Panc1 (cell line): ENCODE results near the gene ANTXR1. TPM values are rescaled to one million over a fixed set of nuclear protein-coding genes. Genes with fewer than 3 reads are reported as not detected.

Experiments used
- ATAC-seq: fragments of 200-7000 bp; cut with Tn5 transposase; 2 replicates; pipeline ENCODE4 v1.9.1; 2020; ENCODE audit warnings: mild to moderate bottlenecking, moderate library complexity
- BruUV-seq: library from RNA; stranded (reverse); fragments of 400-500 nt; replicated peaks from 2 replicates; lab custom pipeline; 2021; lab: Mats Ljungman, UMichigan
- CTCF ChIA-PET: fragments of 300-600 bp; sonication (Branson Sonifier 250); formaldehyde crosslinking; loops from one replicate; lab custom pipeline; 2022; ENCODE audit warnings: antibody characterized with exemption; lab: Charles Lee
- POLR2A ChIA-PET: fragments of 300-600 bp; sonication (Branson Sonifier 250); formaldehyde crosslinking; loops from one replicate; lab custom pipeline; 2022; ENCODE audit warnings: antibody characterized with exemption; lab: Charles Lee
- DNase-seq: peaks from one replicate; pipeline ENCODE4 v3.0.0-alpha.2; 2010; ENCODE audit warnings: low read depth, low spot score
- H3K27ac ChIP-seq: 2 replicates; pipeline ENCODE4 v1.5.1; 2011; ENCODE audit warnings: mild to moderate bottlenecking, low read length, inconsistent platforms
- H3K27me3 ChIP-seq: fragments of 200-500 bp; sonication (Bioruptor generic); 2 replicates; pipeline ENCODE4 v1.6.0; 2014; ENCODE audit warnings: low read length, inconsistent platforms; ENCODE audit not compliant: control insufficient read depth, insufficient read depth
- H3K36me3 ChIP-seq: fragments of 200-500 bp; sonication (Bioruptor generic); 2 replicates; pipeline ENCODE4 v1.5.1; 2014; ENCODE audit warnings: inconsistent platforms, mild to moderate bottlenecking, low read length, moderate library complexity; ENCODE audit not compliant: control insufficient read depth, insufficient read depth
- H3K4me1 ChIP-seq: 2 replicates; pipeline ENCODE4 v1.5.1; 2011; ENCODE audit warnings: inconsistent platforms, mild to moderate bottlenecking, low read length, moderate library complexity; ENCODE audit not compliant: control insufficient read depth, insufficient read depth
- H3K4me3 ChIP-seq, 2 experiments: 2 replicates each; pipeline ENCODE4 v1.5.1; 2011 to 2012; ENCODE audit warnings: low read depth in 2 of 2, low read length in 2 of 2, mild to moderate bottlenecking in 2 of 2, inconsistent platforms in 1 of 2, moderate library complexity in 1 of 2
- H3K9me3 ChIP-seq: fragments of 200-500 bp; sonication (Bioruptor generic); 2 replicates; pipeline ENCODE4 v1.5.1; 2014; ENCODE audit warnings: low read depth, mild to moderate bottlenecking, inconsistent platforms, low read length, moderate library complexity; ENCODE audit not compliant: control insufficient read depth, insufficient read depth
- CTCF ChIP-seq: fragments of 450-650 bp; IDR thresholded peaks from 2 replicates; pipeline ENCODE4 v1.5.1; 2017; ENCODE audit warnings: mild to moderate bottlenecking
- POLR2AphosphoS5 ChIP-seq: IDR thresholded peaks from 2 replicates; pipeline ENCODE4 v1.6.1; 2012; ENCODE audit warnings: mild to moderate bottlenecking, low read depth, low read length, moderate library complexity
- REST ChIP-seq, 2 experiments: IDR thresholded peaks; 2 replicates each; pipeline ENCODE4 v1.6.1; 2011 to 2012; ENCODE audit warnings: low read depth in 2 of 2, control low read depth in 1 of 2, low read length in 1 of 2, mild to moderate bottlenecking in 1 of 2, moderate library complexity in 1 of 2; ENCODE audit not compliant: insufficient read depth in 1 of 2
- SIN3A ChIP-seq: IDR thresholded peaks from 2 replicates; pipeline ENCODE4 v1.6.1; 2012; ENCODE audit warnings: low read depth, mild to moderate bottlenecking, low read length, moderate library complexity, borderline replicate concordance; ENCODE audit not compliant: insufficient read depth
- TCF7L2 ChIP-seq: IDR thresholded peaks from 2 replicates; pipeline ENCODE4 v1.6.1; 2011; ENCODE audit warnings: mild to moderate bottlenecking, low read depth, low read length, inconsistent platforms
- in situ Hi-C: cut with HindIII; loops from 2 replicates; pipeline ENCODE4 v1.10.0; 2016; ENCODE audit warnings: low sequenced_read_pairs, low pct_unique_long_range_greater_than_20kb
- intact Hi-C: fragments of 100-400 bp; cut with micrococcal nuclease; formaldehyde crosslinking; loops from one replicate; pipeline ENCODE4 v1.10.0; 2022; ENCODE audit not compliant: unreplicated experiment
- total RNA-seq: library from RNA; stranded (reverse); gene quantifications from one replicate; pipeline ENCODE4 v1.2.1, GENCODE V29; 2021; ENCODE audit not compliant: unreplicated experiment

ANTXR1 gene
- total RNA-seq, 1 experiment from 2014 or later = 132 TPM

GRCh38 chr2:69221512-69221911, 208.5 kb downstream of the ANTXR1 start:
- DNase-seq = no peak
- intact Hi-C loops (no loop called here), in situ Hi-C loops (no loop called here)
- H3K4me3 ChIP-seq = no peak overlapping the region
- POLR2A ChIA-PET = no interaction called here
- no TSS peak for BruUV-seq
- H3K9me3 ChIP-seq = no peaks in the 10 kb centered on the region
- ATAC-seq = no peak
- peaks cover 5% of the 10 kb centered on the region for H3K4me1 ChIP-seq
- no peaks in the 10 kb centered on the region for H3K36me3 ChIP-seq
- H3K27me3 ChIP-seq = no peaks in the 10 kb centered on the region
- H3K27ac ChIP-seq = peak overlapping the region; percentile 31; the same call in 1 of the 2 replicates
- TF ChIP-seq TCF7L2 (no peak), SIN3A (no peak), POLR2AphosphoS5 (no peak), CTCF (no peak), REST (IDR thresholded peaks at IDR 0.05; ENCODE audit: insufficient read depth in 1 of 2, low read depth in 2 of 2, low read length in 1 of 2) (no peak)
- CTCF ChIA-PET = no interaction called here

- no peak for TF ChIP-seq TCF7L2
- TF ChIP-seq CTCF = no peak
- no peak for TF ChIP-seq REST (IDR thresholded peaks at IDR 0.05; ENCODE audit: insufficient read depth in 1 of 2, low read depth in 2 of 2, low read length in 1 of 2)
- no peak for TF ChIP-seq POLR2AphosphoS5
- TF ChIP-seq SIN3A = no peak
- ChIA-PET CTCF (no interaction called here), POLR2A (no interaction called here)
- no peak overlapping the region for H3K4me3 ChIP-seq
- in situ Hi-C loops (no loop called here), intact Hi-C loops (no loop called here)
- H3K27ac ChIP-seq = peak overlapping the region; percentile 48; the same call in 1 of the 2 replicates
- H3K9me3 ChIP-seq = no peaks in the 10 kb centered on the region
- DNase-seq (no peak), ATAC-seq (no peak)
- no TSS peak for BruUV-seq
- no peaks in the 10 kb centered on the region for H3K36me3 ChIP-seq
- peaks cover 5% of the 10 kb centered on the region for H3K4me1 ChIP-seq
- no peaks in the 10 kb centered on the region for H3K27me3 ChIP-seq
Measured at GRCh38 chr2:69221960-69222751, 209.2 kb downstream of the ANTXR1 start.
